Measurements from ENCODE around the gene PAPPA2.

The PAPPA2 gene

DNA sequence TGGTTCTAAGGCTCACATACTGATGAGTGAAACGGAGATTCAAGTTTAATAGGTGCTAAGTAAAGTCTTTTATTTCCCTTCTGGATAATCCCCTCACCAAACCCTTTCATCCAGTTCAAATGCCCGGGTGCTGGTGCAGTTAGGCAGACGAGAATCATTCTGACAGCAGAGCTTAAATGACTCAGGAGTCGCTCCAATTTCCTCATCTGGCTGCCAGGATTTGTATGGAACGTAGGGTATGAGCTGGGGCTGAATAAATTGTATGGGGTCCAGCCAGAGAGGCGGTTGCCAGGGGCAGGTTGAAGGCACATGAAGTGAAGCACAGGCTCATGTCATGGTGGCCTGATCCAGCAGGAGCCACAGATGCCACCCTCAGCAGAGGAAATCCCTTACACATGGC lies 76.0 kb downstream of the PAPPA2 start:
- TF ChIP-seq EZH2 (optimal IDR thresholded peaks at IDR 0.05; ENCODE audit: low read depth, low read length), result no peak
- H3K9me2 ChIP-seq (replicated peaks; ENCODE audit: insufficient read depth, low read length), result no peaks in the 10 kb centered on the region
- no peak overlapping the region for H2AFZ ChIP-seq (ENCODE audit: low read length)
- H3K27me3 ChIP-seq (replicated peaks; ENCODE audit: insufficient read depth, low read length), result no peaks in the 10 kb centered on the region
- no peak for DNase-seq
- no peaks in the 10 kb centered on the region for H3K36me3 ChIP-seq (replicated peaks; ENCODE audit: insufficient read depth, low read length)
- no peak overlapping the region for H3K4me3 ChIP-seq (ENCODE audit: low read length)
- no peaks in the 10 kb centered on the region for H3K4me1 ChIP-seq (ENCODE audit: low read length)
- H4K20me1 ChIP-seq (ENCODE audit: insufficient read depth, low read length), result no peaks in the 10 kb centered on the region
- no peak overlapping the region for H3K4me2 ChIP-seq (ENCODE audit: low read depth, low read length)
- H3K9ac ChIP-seq (ENCODE audit: low read length), result no peak overlapping the region
- H3K27ac ChIP-seq (ENCODE audit: low read length), result no peak overlapping the region
- H3F3A ChIP-seq (ENCODE audit: insufficient read depth, low read length), result no peaks in the 10 kb centered on the region
- no peaks in the 10 kb centered on the region for H3K9me3 ChIP-seq (replicated peaks; ENCODE audit: insufficient read depth, low read length)
- H3K79me2 ChIP-seq (ENCODE audit: low read length), result no peaks in the 10 kb centered on the region

DNA sequence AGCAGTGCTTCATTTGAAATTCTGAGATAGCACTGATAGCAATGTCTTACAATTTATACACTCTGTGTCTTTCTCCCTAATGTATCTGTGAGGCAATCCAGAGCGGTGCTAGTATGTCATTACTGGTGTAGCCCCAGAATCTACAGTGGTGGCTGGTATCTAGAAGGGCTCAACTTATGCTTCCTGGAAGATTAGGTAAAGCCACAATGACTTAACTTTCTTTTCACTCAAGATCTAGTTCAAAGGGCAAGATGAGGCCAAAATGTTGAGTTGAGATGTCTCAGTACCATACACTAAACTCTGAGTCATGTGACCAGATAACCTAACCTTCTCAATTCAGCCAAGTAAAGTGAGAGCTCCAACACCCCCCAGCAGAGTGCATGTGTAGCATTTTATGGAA lies 77.5 kb downstream of the PAPPA2 start:
- H3K4me1 ChIP-seq (ENCODE audit: low read length), result no peaks in the 10 kb centered on the region
- H4K20me1 ChIP-seq (ENCODE audit: insufficient read depth, low read length), result no peaks in the 10 kb centered on the region
- no peaks in the 10 kb centered on the region for H3K27me3 ChIP-seq (replicated peaks; ENCODE audit: insufficient read depth, low read length)
- no peak overlapping the region for H3K9ac ChIP-seq (ENCODE audit: low read length)
- no peak overlapping the region for H3K4me2 ChIP-seq (ENCODE audit: low read depth, low read length)
- no peaks in the 10 kb centered on the region for H3K36me3 ChIP-seq (replicated peaks; ENCODE audit: insufficient read depth, low read length)
- no peak overlapping the region for H3K4me3 ChIP-seq (ENCODE audit: low read length)
- no peak overlapping the region for H2AFZ ChIP-seq (ENCODE audit: low read length)
- TF ChIP-seq EZH2 (optimal IDR thresholded peaks at IDR 0.05; ENCODE audit: low read depth, low read length) (no peak), EZH2phosphoT487 (IDR thresholded peaks at IDR 0.05; ENCODE audit: low read length) (no peak)
- TF ChIP-seq, protein P1, sequence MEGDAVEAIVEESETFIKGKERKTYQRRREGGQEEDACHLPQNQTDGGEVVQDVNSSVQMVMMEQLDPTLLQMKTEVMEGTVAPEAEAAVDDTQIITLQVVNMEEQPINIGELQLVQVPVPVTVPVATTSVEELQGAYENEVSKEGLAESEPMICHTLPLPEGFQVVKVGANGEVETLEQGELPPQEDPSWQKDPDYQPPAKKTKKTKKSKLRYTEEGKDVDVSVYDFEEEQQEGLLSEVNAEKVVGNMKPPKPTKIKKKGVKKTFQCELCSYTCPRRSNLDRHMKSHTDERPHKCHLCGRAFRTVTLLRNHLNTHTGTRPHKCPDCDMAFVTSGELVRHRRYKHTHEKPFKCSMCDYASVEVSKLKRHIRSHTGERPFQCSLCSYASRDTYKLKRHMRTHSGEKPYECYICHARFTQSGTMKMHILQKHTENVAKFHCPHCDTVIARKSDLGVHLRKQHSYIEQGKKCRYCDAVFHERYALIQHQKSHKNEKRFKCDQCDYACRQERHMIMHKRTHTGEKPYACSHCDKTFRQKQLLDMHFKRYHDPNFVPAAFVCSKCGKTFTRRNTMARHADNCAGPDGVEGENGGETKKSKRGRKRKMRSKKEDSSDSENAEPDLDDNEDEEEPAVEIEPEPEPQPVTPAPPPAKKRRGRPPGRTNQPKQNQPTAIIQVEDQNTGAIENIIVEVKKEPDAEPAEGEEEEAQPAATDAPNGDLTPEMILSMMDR (IDR thresholded peaks at IDR 0.05; ENCODE audit: low read length), result no peak
- no peaks in the 10 kb centered on the region for H3K9me3 ChIP-seq (replicated peaks; ENCODE audit: insufficient read depth, low read length)
- H3F3A ChIP-seq (ENCODE audit: insufficient read depth, low read length), result no peaks in the 10 kb centered on the region
- no peaks in the 10 kb centered on the region for H3K79me2 ChIP-seq (ENCODE audit: low read length)
- H3K9me2 ChIP-seq (replicated peaks; ENCODE audit: insufficient read depth, low read length), result no peaks in the 10 kb centered on the region
- no peak for DNase-seq
- no peak overlapping the region for H3K27ac ChIP-seq (ENCODE audit: low read length)

DNA sequence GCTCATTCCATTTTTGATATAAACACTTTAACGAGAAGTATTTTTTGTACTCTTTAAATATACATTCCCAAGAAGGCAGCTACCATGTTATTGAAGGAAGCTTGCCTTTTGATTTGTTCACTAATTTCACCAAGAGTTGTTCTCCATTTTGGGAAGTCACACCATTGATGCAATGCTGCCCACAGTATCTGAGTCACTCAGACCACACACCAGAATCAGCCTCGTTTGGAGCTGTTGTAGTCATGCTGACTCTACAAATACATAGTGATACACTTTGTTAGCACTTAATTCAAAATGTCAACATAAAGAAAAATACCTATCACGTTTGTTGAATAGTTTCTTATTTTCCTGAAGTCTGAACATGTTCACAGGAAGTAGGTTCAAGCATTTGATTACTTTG lies 78.7 kb downstream of the PAPPA2 start:
- H3K9me2 ChIP-seq (replicated peaks; ENCODE audit: insufficient read depth, low read length), result no peaks in the 10 kb centered on the region
- no peaks in the 10 kb centered on the region for H3K79me2 ChIP-seq (ENCODE audit: low read length)
- H3K27ac ChIP-seq (ENCODE audit: low read length), result no peak overlapping the region
- H3K36me3 ChIP-seq (replicated peaks; ENCODE audit: insufficient read depth, low read length), result no peaks in the 10 kb centered on the region
- TF ChIP-seq, protein P1 (IDR thresholded peaks at IDR 0.05; ENCODE audit: low read length), result no peak
- TF ChIP-seq EZH2 (optimal IDR thresholded peaks at IDR 0.05; ENCODE audit: low read depth, low read length) (no peak), EZH2phosphoT487 (IDR thresholded peaks at IDR 0.05; ENCODE audit: low read length) (no peak)
- no peak overlapping the region for H3K4me2 ChIP-seq (ENCODE audit: low read depth, low read length)
- no peak overlapping the region for H3K4me3 ChIP-seq (ENCODE audit: low read length)
- H4K20me1 ChIP-seq (ENCODE audit: insufficient read depth, low read length), result no peaks in the 10 kb centered on the region
- H3K9ac ChIP-seq (ENCODE audit: low read length), result no peak overlapping the region
- no peak overlapping the region for H2AFZ ChIP-seq (ENCODE audit: low read length)
- H3K4me1 ChIP-seq (ENCODE audit: low read length), result no peaks in the 10 kb centered on the region
- no peaks in the 10 kb centered on the region for H3F3A ChIP-seq (ENCODE audit: insufficient read depth, low read length)
- no peak for DNase-seq
- no peaks in the 10 kb centered on the region for H3K9me3 ChIP-seq (replicated peaks; ENCODE audit: insufficient read depth, low read length)
- H3K27me3 ChIP-seq (replicated peaks; ENCODE audit: insufficient read depth, low read length), result no peaks in the 10 kb centered on the region

DNA sequence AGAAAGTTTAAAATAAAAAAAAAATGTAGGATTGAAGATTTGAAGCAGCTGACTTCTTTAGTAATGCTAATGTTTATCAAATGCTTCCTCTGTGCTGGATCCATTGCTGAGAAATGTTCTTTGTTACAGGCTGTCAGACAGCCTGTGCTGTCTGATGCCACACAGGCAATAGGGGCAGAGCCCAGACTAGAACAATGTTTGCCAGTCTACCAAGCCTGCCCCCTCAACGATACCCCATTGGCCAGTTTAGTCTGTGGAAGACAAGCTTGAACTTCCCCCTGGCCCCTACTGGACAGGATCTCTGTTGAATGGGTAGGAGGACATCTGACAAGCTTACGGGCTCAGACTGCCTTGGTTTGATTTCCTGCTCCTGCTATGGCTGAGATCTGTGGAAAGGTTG lies 79.4 kb downstream of the PAPPA2 start:
- Histone ChIP-seq H3K9me3 (replicated peaks; ENCODE audit: insufficient read depth, low read length) (no peaks in the 10 kb centered on the region), H3K9me2 (replicated peaks; ENCODE audit: insufficient read depth, low read length) (no peaks in the 10 kb centered on the region), H3K27ac (ENCODE audit: low read length) (no peak overlapping the region), H2AFZ (ENCODE audit: low read length) (no peak overlapping the region), H3K4me3 (ENCODE audit: low read length) (no peak overlapping the region), H3K36me3 (replicated peaks; ENCODE audit: insufficient read depth, low read length) (no peaks in the 10 kb centered on the region), H3K9ac (ENCODE audit: low read length) (no peak overlapping the region), H3K4me2 (ENCODE audit: low read depth, low read length) (no peak overlapping the region), H3K4me1 (ENCODE audit: low read length) (no peaks in the 10 kb centered on the region), H3F3A (ENCODE audit: insufficient read depth, low read length) (no peaks in the 10 kb centered on the region), H3K79me2 (ENCODE audit: low read length) (no peaks in the 10 kb centered on the region), H4K20me1 (ENCODE audit: insufficient read depth, low read length) (no peaks in the 10 kb centered on the region), H3K27me3 (replicated peaks; ENCODE audit: insufficient read depth, low read length) (no peaks in the 10 kb centered on the region)
- TF ChIP-seq EZH2phosphoT487 (IDR thresholded peaks at IDR 0.05; ENCODE audit: low read length) (no peak), EZH2 (optimal IDR thresholded peaks at IDR 0.05; ENCODE audit: low read depth, low read length) (no peak)
- TF ChIP-seq, protein P1 (IDR thresholded peaks at IDR 0.05; ENCODE audit: low read length), result no peak
- no peak for DNase-seq

Data from MM.1S (cell line).